Peyer's patch (tissue), 4 donors: Measurements from ENCODE around the gene GPR75. TPM values are rescaled to one million over a fixed set of nuclear protein-coding genes. Genes with fewer than 3 reads are reported as not detected.

ENCODE experiments used
- DNase-seq, 3 donors: peaks; one replicate each; pipeline ENCODE4 v3.0.0-alpha.2; 2017 to 2019
- H3K27ac ChIP-seq, 4 donors: fragments of 200-600 bp; sonication (generic); one replicate each; pipeline ENCODE4 v1.5.1; 2016 to 2019
- H3K27me3 ChIP-seq, 2 donors: fragments of 200-600 bp; sonication (generic); one replicate each; pipeline ENCODE4 v1.5.1; 2019
- H3K36me3 ChIP-seq, 3 donors: fragments of 200-600 bp; sonication (generic); one replicate each; pipeline ENCODE4 v1.5.1; 2016 to 2019
- H3K4me1 ChIP-seq, 4 donors: fragments of 200-600 bp; sonication (generic); one replicate each; pipeline ENCODE4 v1.5.1; 2016 to 2019
- H3K4me3 ChIP-seq, 4 donors: fragments of 200-600 bp; sonication (generic); 1 replicate in 3 of 4; 2 replicates in 1 of 4; pipeline ENCODE4 v1.5.1; 2016 to 2019; ENCODE audit warnings: mild to moderate bottlenecking in 1 of 4
- H3K9me3 ChIP-seq, 4 donors: fragments of 200-600 bp; sonication (generic); one replicate each; pipeline ENCODE4 v1.5.1; 2016 to 2019; ENCODE audit warnings: mild to moderate bottlenecking in 1 of 4
- CTCF ChIP-seq, 6 experiments: fragments of 450-650 bp in 4 of 6; fragments of 200-600 bp in 2 of 6; sonication (generic) in 1 of 6; IDR thresholded peaks; one replicate each; pipeline ENCODE4 v1.5.1; 2017 to 2019; ENCODE audit warnings: antibody characterized with exemption in 6 of 6, mild to moderate bottlenecking in 3 of 6, moderate library complexity in 1 of 6
- POLR2A ChIP-seq, 2 donors: fragments of 450-650 bp; IDR thresholded peaks; one replicate each; pipeline ENCODE4 v1.5.1; 2017; ENCODE audit warnings: antibody characterized with exemption in 2 of 2, mild to moderate bottlenecking in 2 of 2, moderate library complexity in 2 of 2
- total RNA-seq, 4 donors: library from RNA; depleted of rRNA; stranded (reverse); fragments of >200 nt; gene quantifications; one replicate each; pipeline ENCODE4 v1.1.0, GENCODE V29; 2016

The GPR75 gene
- total RNA-seq, 4 donors from 2014 or later: 2.5 to 25.6 (median 4.6) TPM

GRCh38 chr2:53829273-53829979, 30.3 kb downstream of the GPR75 start:
- no peak overlapping the region for H3K4me3 ChIP-seq
- H3K9me3 ChIP-seq: no peaks in the 10 kb centered on the region
- no peak overlapping the region for H3K27ac ChIP-seq
- H3K4me1 ChIP-seq: no peaks in the 10 kb centered on the region
- no peak for DNase-seq
- H3K27me3 ChIP-seq: no peaks in the 10 kb centered on the region
- no peak for TF ChIP-seq CTCF (IDR thresholded peaks at IDR 0.05)
- TF ChIP-seq POLR2A (IDR thresholded peaks at IDR 0.05): no peak
- H3K36me3 ChIP-seq: no peaks in the 10 kb centered on the region

GRCh38 chr2:53828331-53828730, 31.4 kb downstream of the GPR75 start:
- Histone ChIP-seq H3K27ac (no peak overlapping the region), H3K9me3 (no peaks in the 10 kb centered on the region), H3K36me3 (no peaks in the 10 kb centered on the region), H3K27me3 (no peaks in the 10 kb centered on the region), H3K4me3 (no peak overlapping the region), H3K4me1 (no peaks in the 10 kb centered on the region)
- no peak for DNase-seq
- no peak for TF ChIP-seq CTCF (IDR thresholded peaks at IDR 0.05)
- no peak for TF ChIP-seq POLR2A (IDR thresholded peaks at IDR 0.05)

GRCh38 chr2:53827398-53828175, 32.2 kb downstream of the GPR75 start:
- no peak for DNase-seq
- Histone ChIP-seq H3K27ac (no peak overlapping the region), H3K27me3 (no peaks in the 10 kb centered on the region), H3K36me3 (no peaks in the 10 kb centered on the region), H3K4me1 (no peaks in the 10 kb centered on the region), H3K4me3 (no peak overlapping the region), H3K9me3 (no peaks in the 10 kb centered on the region)
- TF ChIP-seq CTCF (IDR thresholded peaks at IDR 0.05) (no peak), POLR2A (IDR thresholded peaks at IDR 0.05) (no peak)

- no peaks in the 10 kb centered on the region for H3K36me3 ChIP-seq
- TF ChIP-seq POLR2A (IDR thresholded peaks at IDR 0.05) (no peak), CTCF (IDR thresholded peaks at IDR 0.05) (no peak)
- DNase-seq: no peak
- H3K27ac ChIP-seq: peak overlapping the region in 1 of 4 donors; percentile 23
- no peak overlapping the region for H3K4me3 ChIP-seq
- H3K27me3 ChIP-seq: no peaks in the 10 kb centered on the region
- no peaks in the 10 kb centered on the region for H3K9me3 ChIP-seq
- no peaks in the 10 kb centered on the region for H3K4me1 ChIP-seq
Measured at GRCh38 chr2:53826587-53827397, 33.0 kb downstream of the GPR75 start.

GRCh38 chr2:53826030-53826410, 33.7 kb downstream of the GPR75 start:
- no peaks in the 10 kb centered on the region for H3K4me1 ChIP-seq
- no peak for DNase-seq
- H3K27ac ChIP-seq: peak overlapping the region in 1 of 4 donors; percentile 23
- no peak for TF ChIP-seq POLR2A (IDR thresholded peaks at IDR 0.05)
- TF ChIP-seq CTCF (IDR thresholded peaks at IDR 0.05): no peak
- H3K9me3 ChIP-seq: no peaks in the 10 kb centered on the region
- no peak overlapping the region for H3K4me3 ChIP-seq
- H3K27me3 ChIP-seq: no peaks in the 10 kb centered on the region
- H3K36me3 ChIP-seq: no peaks in the 10 kb centered on the region
